Breast epithelium (tissue), 4 donors: ENCODE data around the gene ICOS. TPM values are rescaled to one million over a fixed set of nuclear protein-coding genes. Genes with fewer than 3 reads are reported as not detected.

Source experiments
- DNase-seq, 2 donors: peaks; one replicate each; pipeline ENCODE4 v3.0.0-alpha.2; 2019; ENCODE audit warnings: low spot score in 2 of 2
- H3K27ac ChIP-seq, 2 donors: fragments of 200-600 bp; sonication (generic) in 1 of 2; one replicate each; pipeline ENCODE4 v1.5.1; 2016 to 2019; ENCODE audit warnings: mild to moderate bottlenecking in 1 of 2
- H3K27me3 ChIP-seq, 2 donors: fragments of 200-600 bp; sonication (generic) in 1 of 2; one replicate each; pipeline versions ENCODE4 v1.5.1 to v1.6.0; 2017 to 2019; ENCODE audit warnings: control low read depth in 1 of 2, mild to moderate bottlenecking in 1 of 2
- H3K36me3 ChIP-seq: fragments of 200-600 bp; one replicate; pipeline ENCODE4 v1.5.1; 2019
- H3K4me1 ChIP-seq, 2 donors: fragments of 200-600 bp; sonication (generic); one replicate each; pipeline ENCODE4 v1.5.1; 2016 to 2019; ENCODE audit warnings: control low read depth in 1 of 2
- H3K4me3 ChIP-seq, 3 donors: fragments of 200-600 bp; sonication (generic); 1 replicate in 2 of 3; 2 replicates in 1 of 3; pipeline ENCODE4 v1.5.1; 2016 to 2019; ENCODE audit warnings: mild to moderate bottlenecking in 3 of 3, moderate library complexity in 2 of 3
- H3K9me3 ChIP-seq, 2 donors: fragments of 200-600 bp; sonication (generic) in 1 of 2; one replicate each; pipeline ENCODE4 v1.5.1; 2016 to 2019; ENCODE audit warnings: control low read depth in 1 of 2
- POLR2A ChIP-seq: fragments of 450-650 bp; IDR thresholded peaks from one replicate; pipeline ENCODE4 v1.6.1; 2016; ENCODE audit warnings: antibody characterized with exemption, mild to moderate bottlenecking, moderate library complexity
- POLR2AphosphoS5 ChIP-seq, 3 donors: sonication (generic); formaldehyde crosslinking; IDR thresholded peaks; one replicate each; pipeline ENCODE4 v1.6.1; 2017; ENCODE audit warnings: antibody characterized with exemption in 3 of 3
- intact Hi-C: fragments of 100-400 bp; cut with DNase I; formaldehyde crosslinking; loops from one replicate; pipeline ENCODE4 v1.15.1; 2023; ENCODE audit warnings: low total_unique reads
- total RNA-seq, 3 donors: library from RNA; depleted of rRNA; stranded (reverse); fragments of >200 nt; gene quantifications; one replicate each; pipeline ENCODE4 v1.1.0, GENCODE V29; 2016
- TF ChIP-seq, protein P1 (sequence below), 3 donors: fragments of 450-650 bp; IDR thresholded peaks; one replicate each; pipeline ENCODE4 v1.5.1; 2016 to 2017; ENCODE audit warnings: antibody characterized with exemption in 3 of 3, mild to moderate bottlenecking in 3 of 3, moderate library complexity in 3 of 3

ICOS gene
- total RNA-seq, 3 donors from 2014 or later, result 0.33 to 0.64 (median 0.59) TPM

DNA sequence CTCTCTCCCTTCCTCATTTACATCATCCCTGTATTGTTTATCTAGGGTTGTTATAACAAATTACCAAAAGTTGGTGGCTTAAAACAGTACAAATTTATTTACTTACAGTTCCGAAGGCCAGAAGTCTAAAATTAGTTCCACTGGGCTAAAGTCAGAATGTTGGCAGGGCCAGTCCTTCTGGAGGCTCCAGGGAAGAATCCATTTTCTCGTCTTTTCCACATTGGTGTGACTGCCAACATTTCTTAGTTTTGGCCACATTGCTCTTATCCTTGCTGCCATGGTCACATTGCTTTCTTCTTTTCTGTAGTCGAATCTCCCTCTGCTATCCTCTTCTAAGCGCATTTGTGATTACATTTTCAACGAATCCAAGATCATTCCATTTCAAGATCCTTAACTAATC, 34.7 kb downstream of the ICOS start:
- H3K4me3 ChIP-seq, result no peak overlapping the region
- H3K36me3 ChIP-seq, result no peaks in the 10 kb centered on the region
- no peak for TF ChIP-seq POLR2A
- no peak overlapping the region for H3K27ac ChIP-seq
- H3K9me3 ChIP-seq, result no peaks in the 10 kb centered on the region
- intact Hi-C loops, result no loop called here
- no peaks in the 10 kb centered on the region for H3K27me3 ChIP-seq
- no peak for DNase-seq
- H3K4me1 ChIP-seq, result no peaks in the 10 kb centered on the region

GRCh38 chr2:203972066-203972465, 35.5 kb downstream of the ICOS start:
- Histone ChIP-seq H3K36me3 (no peaks in the 10 kb centered on the region), H3K4me3 (no peak overlapping the region), H3K27ac (no peak overlapping the region), H3K27me3 (no peaks in the 10 kb centered on the region), H3K9me3 (no peaks in the 10 kb centered on the region), H3K4me1 (no peaks in the 10 kb centered on the region)
- intact Hi-C loops, result no loop called here
- DNase-seq, result no peak
- TF ChIP-seq, protein P1, sequence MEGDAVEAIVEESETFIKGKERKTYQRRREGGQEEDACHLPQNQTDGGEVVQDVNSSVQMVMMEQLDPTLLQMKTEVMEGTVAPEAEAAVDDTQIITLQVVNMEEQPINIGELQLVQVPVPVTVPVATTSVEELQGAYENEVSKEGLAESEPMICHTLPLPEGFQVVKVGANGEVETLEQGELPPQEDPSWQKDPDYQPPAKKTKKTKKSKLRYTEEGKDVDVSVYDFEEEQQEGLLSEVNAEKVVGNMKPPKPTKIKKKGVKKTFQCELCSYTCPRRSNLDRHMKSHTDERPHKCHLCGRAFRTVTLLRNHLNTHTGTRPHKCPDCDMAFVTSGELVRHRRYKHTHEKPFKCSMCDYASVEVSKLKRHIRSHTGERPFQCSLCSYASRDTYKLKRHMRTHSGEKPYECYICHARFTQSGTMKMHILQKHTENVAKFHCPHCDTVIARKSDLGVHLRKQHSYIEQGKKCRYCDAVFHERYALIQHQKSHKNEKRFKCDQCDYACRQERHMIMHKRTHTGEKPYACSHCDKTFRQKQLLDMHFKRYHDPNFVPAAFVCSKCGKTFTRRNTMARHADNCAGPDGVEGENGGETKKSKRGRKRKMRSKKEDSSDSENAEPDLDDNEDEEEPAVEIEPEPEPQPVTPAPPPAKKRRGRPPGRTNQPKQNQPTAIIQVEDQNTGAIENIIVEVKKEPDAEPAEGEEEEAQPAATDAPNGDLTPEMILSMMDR (IDR thresholded peaks at IDR 0.05), result no peak
- TF ChIP-seq POLR2A, result no peak
- no peak for TF ChIP-seq POLR2AphosphoS5 (IDR thresholded peaks at IDR 0.05)

DNA sequence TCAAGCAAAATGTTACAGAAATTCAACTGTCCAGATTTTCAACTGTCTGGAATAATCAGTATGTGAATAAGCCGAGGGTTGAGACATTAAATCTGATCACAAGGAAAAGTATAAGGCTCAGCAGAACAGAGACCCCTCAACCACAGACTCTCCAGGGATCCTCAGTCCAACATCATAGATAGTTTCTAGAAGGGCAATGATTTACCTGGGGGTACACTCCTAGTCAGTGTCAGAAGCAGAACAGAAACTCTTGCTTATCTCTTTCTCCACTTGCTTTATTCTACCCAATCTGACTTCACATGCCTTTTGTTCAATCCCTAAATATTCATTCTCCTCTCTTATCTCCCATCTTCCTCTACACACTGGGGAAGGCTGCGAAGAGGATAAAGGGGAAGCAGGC, 36.4 kb downstream of the ICOS start:
- Histone ChIP-seq H3K36me3 (no peaks in the 10 kb centered on the region), H3K9me3 (no peaks in the 10 kb centered on the region), H3K4me1 (no peaks in the 10 kb centered on the region), H3K4me3 (no peak overlapping the region), H3K27me3 (no peaks in the 10 kb centered on the region), H3K27ac (no peak overlapping the region)
- intact Hi-C loops, result no loop called here
- no peak for TF ChIP-seq POLR2AphosphoS5 (IDR thresholded peaks at IDR 0.05)
- no peak for TF ChIP-seq POLR2A
- TF ChIP-seq, protein P1 (IDR thresholded peaks at IDR 0.05), result no peak
- DNase-seq, result no peak

- intact Hi-C loops, result no loop called here
- no peak overlapping the region for H3K27ac ChIP-seq
- no peaks in the 10 kb centered on the region for H3K36me3 ChIP-seq
- no peak overlapping the region for H3K4me3 ChIP-seq
- H3K4me1 ChIP-seq, result no peaks in the 10 kb centered on the region
- H3K9me3 ChIP-seq, result no peaks in the 10 kb centered on the region
- no peak for DNase-seq
- no peaks in the 10 kb centered on the region for H3K27me3 ChIP-seq
- no peak for TF ChIP-seq POLR2AphosphoS5 (IDR thresholded peaks at IDR 0.05)
- TF ChIP-seq, protein P1 (IDR thresholded peaks at IDR 0.05), result no peak
- no peak for TF ChIP-seq POLR2A
Measured at GRCh38 chr2:203973676-203974075, 37.1 kb downstream of the ICOS start.

- H3K9me3 ChIP-seq, result no peaks in the 10 kb centered on the region
- no peaks in the 10 kb centered on the region for H3K27me3 ChIP-seq
- no peak for DNase-seq
- intact Hi-C loops, result no loop called here
- no peaks in the 10 kb centered on the region for H3K36me3 ChIP-seq
- H3K4me3 ChIP-seq, result no peak overlapping the region
- no peaks in the 10 kb centered on the region for H3K4me1 ChIP-seq
- TF ChIP-seq POLR2A (no peak), POLR2AphosphoS5 (IDR thresholded peaks at IDR 0.05) (no peak)
- TF ChIP-seq, protein P1 (IDR thresholded peaks at IDR 0.05), result no peak
- no peak overlapping the region for H3K27ac ChIP-seq
Measured at GRCh38 chr2:203975912-203976311, 39.3 kb downstream of the ICOS start.

GRCh38 chr2:203982276-203982675, 45.7 kb downstream of the ICOS start:
- H3K4me1 ChIP-seq, result no peaks in the 10 kb centered on the region
- DNase-seq, result no peak
- no peak overlapping the region for H3K27ac ChIP-seq
- intact Hi-C loops, result no loop called here
- no peak for TF ChIP-seq POLR2A
- no peak for TF ChIP-seq POLR2AphosphoS5 (IDR thresholded peaks at IDR 0.05)
- TF ChIP-seq, protein P1 (IDR thresholded peaks at IDR 0.05), result no peak
- H3K36me3 ChIP-seq, result no peaks in the 10 kb centered on the region
- H3K4me3 ChIP-seq, result no peak overlapping the region
- H3K27me3 ChIP-seq, result no peaks in the 10 kb centered on the region
- no peaks in the 10 kb centered on the region for H3K9me3 ChIP-seq
